SIG-M5 treated with dmso at 0.1 percent for 504 hours (cell line): ENCODE measurements around the gene OR2AG1.
"Not testable (repeated sequence)": the region's sequence is repeated elsewhere in the genome, so short reads cannot be mapped to it uniquely, and the experiment has no call there.

Experiments used
- DNase-seq: peaks from one replicate; lab custom pipeline; 2025; ENCODE audit not compliant: unreplicated experiment; lab: John Stamatoyannopoulos, UW

The OR2AG1 gene

DNA sequence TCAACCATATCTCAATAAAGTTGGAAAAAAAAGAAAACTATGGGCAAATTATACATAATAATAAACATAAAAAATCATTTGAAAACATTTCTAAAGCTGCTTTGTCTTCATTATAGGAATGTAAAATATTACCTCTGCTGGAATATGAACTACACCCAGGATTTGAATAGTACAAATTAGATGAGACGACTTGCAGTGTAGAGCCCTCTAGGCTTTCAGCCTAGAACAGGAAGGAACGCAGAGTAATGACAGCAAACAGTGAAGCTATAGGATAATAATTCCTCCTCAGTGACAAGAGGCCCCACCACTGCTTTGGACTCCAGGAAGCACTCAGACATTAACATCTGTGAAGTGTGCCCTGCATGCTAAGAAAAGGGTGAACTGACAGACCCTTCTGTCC lies 7.7 kb downstream of the OR2AG1 start:
- no peak for DNase-seq

DNA sequence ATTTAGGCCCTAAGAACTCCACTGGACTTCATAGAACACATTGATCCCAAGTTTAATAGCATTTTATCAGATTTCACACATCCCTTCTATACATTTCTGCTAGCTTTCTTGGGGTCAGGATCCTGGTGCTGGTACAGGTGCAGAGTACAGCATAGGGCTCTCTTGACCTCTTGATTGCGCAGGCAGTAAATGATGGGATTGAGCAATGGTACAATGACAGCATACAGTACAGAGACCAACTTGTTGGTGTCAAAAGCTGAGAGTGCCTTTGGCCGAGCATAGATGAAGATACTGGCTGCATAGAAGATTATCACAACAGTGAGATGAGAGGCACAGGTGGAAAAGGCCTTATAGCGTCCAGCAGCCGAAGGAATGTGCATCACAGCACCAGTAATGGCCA lies 11.8 kb downstream of the OR2AG1 start:
- DNase-seq: no peak

DNA sequence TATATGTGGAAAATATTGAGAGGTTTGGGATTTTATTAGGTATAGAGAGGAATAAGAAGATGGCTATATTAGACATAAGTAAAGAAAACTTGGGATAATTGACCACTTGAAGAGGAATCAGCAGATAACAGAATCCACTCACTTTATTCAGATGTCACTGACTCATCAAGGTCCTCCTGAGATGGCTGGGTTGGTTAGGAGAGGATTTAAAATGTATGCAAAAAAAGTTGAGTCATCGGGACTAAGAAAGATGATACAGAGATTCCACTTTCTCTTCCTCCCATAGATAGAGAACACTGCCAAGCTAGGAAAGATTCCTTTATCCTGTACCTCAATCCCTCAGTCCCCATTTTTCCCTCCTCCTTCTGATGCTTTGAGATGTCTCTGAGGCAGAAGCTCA lies 16.6 kb downstream of the OR2AG1 start, which contains the start of gene OR6A2:
Gene OR6A2, minus strand, starts transcription at position 288 of the 400 bp plus-strand sequence. CDS start 3,981 bp downstream, outside the sequence.
- no peak for DNase-seq

DNA sequence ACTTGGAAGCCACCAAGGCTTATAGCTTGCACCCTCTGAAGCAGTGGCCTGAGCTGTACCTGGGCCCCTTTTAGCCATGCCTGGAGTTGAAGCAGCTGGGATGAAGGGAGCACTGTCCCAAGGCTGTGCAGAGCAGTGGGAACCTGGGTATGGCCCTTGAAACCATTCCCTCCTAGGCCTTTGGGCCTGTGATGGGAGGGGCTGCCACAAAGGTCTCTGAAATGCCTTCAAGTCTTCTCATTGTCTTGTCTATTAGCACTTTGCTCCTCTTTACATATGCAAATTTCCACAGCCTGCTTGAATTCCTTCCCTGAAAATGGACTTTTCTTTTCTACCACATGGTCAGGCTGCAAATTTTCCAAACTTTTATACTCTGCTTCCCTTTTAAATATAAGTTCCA lies 18.3 kb downstream of the OR2AG1 start:
- DNase-seq: not testable (repeated sequence)

DNA sequence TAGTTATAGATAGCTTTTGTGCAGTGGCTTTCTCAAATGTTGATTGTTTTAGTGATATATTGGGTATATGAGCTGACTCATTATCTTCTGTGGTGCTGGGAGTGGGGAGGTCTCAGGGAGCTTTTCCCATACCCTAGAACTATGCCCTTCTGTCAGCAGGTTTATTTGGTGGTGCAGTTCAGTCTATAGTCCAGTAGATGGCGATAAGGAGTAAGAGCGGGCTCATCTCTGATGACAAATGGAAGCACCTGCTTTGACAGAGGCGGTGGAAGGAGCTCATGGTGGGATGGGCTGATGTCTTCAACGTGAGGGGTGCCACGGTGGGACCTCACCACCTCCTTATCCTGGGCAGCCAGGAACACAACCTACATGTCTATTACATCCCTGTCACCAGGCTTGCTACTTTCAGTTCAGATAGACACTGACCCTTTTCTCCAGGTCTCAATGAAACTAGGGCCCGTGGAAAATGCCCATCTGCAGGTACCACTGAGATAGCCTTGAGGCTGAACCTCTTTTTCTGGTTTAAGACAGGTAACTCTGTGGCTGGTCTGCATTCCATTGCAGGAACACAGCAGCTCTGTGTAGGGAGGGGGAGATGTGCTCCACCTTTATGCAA lies 29.7 kb downstream of the OR2AG1 start:
- DNase-seq: peak; percentile 46

DNA sequence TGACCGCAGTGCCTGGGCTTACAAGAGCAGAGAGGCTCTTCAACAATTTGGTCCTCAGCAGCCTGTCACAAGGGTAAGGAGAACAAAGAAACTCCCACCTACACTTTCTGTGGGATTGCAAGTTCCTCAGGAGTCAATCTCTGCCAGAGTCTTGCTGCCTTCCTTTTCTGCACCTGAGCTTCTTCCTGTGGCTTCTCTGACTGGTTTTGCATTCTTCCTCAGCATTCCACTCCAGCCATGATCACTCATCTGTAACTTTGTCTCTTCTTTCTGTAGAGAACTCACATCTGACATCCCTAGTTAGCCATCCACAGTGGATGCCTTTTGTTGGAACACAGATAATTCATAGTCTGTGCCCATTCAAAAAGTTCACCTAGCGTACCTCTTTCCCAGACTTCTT lies 30.8 kb downstream of the OR2AG1 start:
- no peak for DNase-seq

DNA sequence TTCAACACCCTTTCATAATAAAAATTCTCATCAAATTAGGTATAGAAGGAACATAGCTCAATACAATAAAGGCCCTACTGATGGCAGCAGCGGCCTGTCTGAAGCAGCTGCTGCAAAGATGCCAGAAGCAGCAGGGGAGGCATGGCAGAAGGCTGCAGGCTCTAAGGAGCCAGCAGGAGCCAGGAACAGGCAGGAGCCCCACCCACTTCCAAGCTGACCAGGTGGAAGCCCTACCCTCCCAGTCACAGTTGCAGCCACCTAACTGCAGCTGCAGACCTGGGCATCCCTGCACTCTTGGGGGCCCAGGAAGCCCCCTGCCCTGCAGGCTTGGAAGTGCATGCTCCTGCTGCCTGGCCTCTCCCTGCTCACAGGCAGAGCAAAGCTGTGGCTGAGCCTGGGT lies 34.9 kb downstream of the OR2AG1 start:
- no peak for DNase-seq

DNA sequence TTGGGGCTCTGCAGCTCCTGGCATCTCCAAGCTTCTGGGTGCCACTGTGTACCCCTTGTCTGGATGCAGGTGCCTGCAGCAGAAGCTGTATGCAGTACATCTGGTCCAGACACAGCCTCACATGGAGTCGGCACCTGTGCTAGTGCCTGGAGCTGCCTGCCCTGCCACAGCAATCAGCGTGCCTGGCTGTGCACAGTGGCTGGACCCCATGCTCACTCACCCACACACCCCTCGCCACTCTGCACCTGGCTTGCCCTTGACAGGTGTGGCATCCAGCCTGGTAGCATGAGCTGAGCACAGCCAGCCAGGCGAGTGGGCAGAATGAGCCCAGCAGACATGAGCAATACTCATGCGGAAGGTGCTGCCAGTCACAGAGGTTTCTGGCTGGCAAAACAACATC lies 36.1 kb downstream of the OR2AG1 start:
- DNase-seq: no peak

DNA sequence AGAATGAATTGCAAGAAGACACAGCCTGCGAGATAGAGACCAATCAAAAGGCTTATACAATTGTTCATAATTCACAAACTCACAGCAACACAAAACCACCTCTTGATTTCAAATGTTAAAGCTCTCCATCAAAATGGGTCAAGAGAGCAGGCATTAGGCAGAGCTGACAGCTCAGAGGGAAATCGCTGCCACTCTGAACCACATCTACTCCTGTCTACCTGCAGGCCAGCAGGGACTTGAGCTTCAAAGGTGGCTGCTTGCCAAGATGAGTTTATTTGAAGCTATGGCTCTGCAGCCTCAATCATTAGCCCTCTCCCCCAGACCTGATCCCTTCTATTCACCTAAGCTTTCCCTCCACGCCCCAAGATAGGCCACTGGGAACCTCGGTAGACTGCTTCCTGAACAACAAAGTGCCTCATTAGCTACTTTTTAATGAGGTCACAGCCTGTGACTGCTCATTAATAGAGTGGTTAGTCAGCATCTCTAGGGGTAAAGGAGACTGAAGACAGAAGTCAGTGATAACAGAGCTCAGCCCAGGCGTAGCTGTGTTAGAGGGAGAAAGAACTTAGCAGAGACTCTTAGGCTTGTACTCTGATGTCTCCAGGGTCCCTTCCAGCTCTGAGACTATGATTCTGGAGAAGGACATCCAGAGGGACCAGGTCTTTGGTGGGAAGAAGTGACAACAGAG lies 41.5 kb downstream of the OR2AG1 start:
- no peak for DNase-seq

DNA sequence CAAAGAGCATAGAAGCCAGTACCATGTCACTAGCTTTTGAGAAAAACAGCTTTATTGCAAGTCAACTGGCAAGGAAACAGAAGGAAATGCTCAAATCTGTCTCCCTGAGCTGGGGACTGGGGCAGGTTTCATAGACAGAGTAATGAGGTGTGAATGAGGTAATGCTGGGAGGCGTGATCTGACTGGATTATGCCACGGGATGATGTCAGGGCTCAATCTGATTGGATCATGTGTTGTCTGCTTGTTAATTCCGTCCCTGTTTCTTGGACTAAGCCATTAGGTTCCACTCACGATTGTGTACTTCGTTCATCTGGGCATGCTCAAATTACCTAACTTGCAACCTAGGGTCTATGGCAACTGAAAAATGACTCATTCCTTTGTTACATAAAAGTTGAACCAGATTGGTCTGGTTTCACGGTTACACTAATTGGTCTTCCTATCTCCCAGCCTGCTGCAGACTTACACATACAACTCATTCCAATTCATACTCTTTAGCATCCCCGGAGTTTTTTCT lies 42.5 kb downstream of the OR2AG1 start:
- no peak for DNase-seq

DNA sequence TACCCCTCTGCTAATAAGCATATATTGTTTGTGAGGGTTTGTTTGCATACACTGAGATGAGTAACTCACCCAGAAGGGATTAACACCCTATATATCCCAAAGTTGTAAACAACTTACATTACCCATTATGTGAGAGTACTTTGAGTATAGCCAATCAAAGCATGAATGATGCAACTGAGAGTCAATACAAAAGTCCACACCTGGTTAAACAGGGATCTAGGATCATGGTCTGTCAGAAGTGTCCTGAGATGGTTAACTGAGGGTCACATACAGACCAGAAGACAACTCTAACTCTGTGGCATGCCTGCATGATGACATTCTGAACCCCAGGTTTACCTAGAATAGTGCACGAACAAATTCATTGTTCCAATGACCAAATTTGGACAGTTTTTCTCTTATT lies 45.3 kb downstream of the OR2AG1 start:
- no peak for DNase-seq

DNA sequence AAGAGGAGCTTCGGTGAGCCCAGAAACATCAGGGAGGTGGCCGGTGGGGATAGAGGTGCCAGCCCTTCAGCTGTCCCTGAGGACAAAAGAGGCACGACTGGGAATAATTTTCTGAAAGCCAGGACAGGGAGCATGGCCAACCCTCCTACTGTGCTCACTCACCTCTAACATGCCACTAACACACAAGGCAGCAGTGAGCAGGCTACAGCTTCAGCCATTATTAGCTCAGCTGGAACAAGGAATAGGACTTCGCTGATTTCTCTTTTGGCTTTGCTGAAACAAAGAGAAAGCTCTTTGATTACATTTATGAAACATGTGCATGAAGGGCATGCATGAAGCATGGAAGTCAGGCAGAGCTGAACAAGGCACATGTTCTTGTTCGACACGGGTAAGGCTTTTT lies 50.5 kb downstream of the OR2AG1 start:
- DNase-seq: no peak

DNA sequence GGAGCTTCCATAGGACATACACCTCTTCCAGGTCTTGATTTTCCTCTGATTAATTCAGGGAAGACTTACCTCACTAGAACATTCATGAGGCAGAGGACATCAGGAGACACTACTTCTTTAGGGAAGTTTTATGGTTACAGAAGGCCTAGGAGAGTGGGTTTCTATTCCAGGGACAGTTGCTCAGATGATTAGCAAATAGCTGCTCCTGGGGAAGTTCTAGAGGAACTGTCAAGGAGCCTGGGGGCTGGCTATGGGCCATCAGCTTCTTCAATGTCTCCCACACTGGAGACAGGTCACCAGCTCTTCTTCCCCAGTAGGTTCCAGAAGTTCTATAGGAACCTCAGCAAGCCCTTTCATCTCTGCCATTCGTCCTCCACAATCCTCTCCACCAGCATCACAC lies 51.2 kb downstream of the OR2AG1 start:
- DNase-seq: no peak
